Mucosa of rectum (tissue), 2 donors: ENCODE measurements around the gene SSTR5.

Experiments
- H3K27ac ChIP-seq, 2 donors: one replicate each; pipeline ENCODE4 v1.7.0; 2013; ENCODE audit warnings: inconsistent platforms in 2 of 2, low read depth in 2 of 2, low read length in 2 of 2
- H3K27me3 ChIP-seq, 2 donors: one replicate each; pipeline ENCODE4 v1.7.0; 2013; ENCODE audit warnings: low read length in 2 of 2; ENCODE audit not compliant: control insufficient read depth in 2 of 2, insufficient read depth in 2 of 2
- H3K36me3 ChIP-seq, 2 donors: one replicate each; pipeline ENCODE4 v1.7.0; 2013; ENCODE audit warnings: low read length in 2 of 2; ENCODE audit not compliant: control insufficient read depth in 2 of 2, insufficient read depth in 2 of 2
- H3K4me1 ChIP-seq, 2 donors: one replicate each; pipeline ENCODE4 v1.7.0; 2013; ENCODE audit warnings: low read length in 2 of 2, mild to moderate bottlenecking in 1 of 2; ENCODE audit not compliant: control insufficient read depth in 2 of 2, insufficient read depth in 2 of 2
- H3K4me3 ChIP-seq, 2 donors: one replicate each; pipeline ENCODE4 v1.7.0; 2013; ENCODE audit warnings: low read length in 2 of 2
- H3K9ac ChIP-seq, 2 donors: one replicate each; pipeline ENCODE4 v1.7.0; 2013; ENCODE audit warnings: low read length in 2 of 2, low read depth in 1 of 2, mild to moderate bottlenecking in 1 of 2
- H3K9me3 ChIP-seq, 2 donors: one replicate each; pipeline ENCODE4 v1.7.0; 2013; ENCODE audit warnings: low read length in 2 of 2; ENCODE audit not compliant: control insufficient read depth in 2 of 2
- donor health status: healthy.
- donor health status: Normal muscosa, but diverticular disease.

SSTR5 gene

DNA sequence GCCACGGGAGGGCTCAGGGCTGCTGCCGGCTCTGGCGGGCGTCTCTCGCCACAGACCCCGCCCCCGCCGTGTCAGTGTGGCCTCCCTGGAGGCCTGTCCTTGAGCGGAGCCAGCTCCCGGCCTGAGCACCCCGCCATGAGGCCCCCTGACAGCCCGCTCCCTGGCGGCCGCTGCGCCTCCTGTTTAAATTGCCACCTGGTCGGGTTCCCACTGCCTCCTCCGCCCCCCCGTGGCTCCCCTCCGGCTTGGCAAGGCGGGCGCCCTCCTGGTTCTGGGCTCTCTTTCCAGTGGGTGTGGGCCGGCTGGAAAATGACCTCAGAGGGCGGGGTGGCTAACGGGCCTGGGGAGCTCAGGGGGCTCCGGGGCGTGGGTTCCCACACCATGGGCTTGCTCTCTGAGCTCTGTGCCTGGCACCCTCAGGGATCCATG, 42.1 kb upstream of the SSTR5 start:
- no peaks in the 10 kb centered on the region for H3K4me1 ChIP-seq
- no peaks in the 10 kb centered on the region for H3K27me3 ChIP-seq

DNA sequence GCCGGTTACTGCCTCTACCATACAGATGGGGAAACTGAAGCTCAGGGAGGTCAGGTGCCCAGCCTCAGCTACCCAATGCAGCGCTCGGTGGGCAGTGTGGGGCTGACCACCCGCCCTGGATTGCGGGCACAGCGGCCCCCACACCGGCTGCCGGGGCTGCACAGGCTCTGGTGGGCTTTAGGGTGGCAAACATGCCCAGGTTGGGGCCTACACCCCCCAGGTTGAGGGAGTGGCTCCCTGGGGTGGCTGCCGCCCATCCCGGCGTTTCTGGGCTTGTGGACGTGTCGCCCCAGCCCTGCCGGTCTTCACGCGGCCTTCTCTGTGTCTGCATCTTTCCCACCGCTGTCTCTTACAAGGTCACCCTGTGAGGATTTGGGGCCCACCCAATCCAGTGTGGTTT, 40.9 kb upstream of the SSTR5 start:
- Histone ChIP-seq H3K9ac (no peak overlapping the region), H3K4me3 (no peak overlapping the region), H3K9me3 (no peaks in the 10 kb centered on the region), H3K27me3 (no peaks in the 10 kb centered on the region), H3K27ac (no peak overlapping the region), H3K36me3 (no peaks in the 10 kb centered on the region), H3K4me1 (no peaks in the 10 kb centered on the region)

More for the DNA sequence above, 42.1 kb upstream of the SSTR5 start:
- Histone ChIP-seq H3K9me3 (no peaks in the 10 kb centered on the region), H3K9ac (no peak overlapping the region), H3K27ac (no peak overlapping the region), H3K36me3 (no peaks in the 10 kb centered on the region), H3K4me3 (no peak overlapping the region)

- H3K9ac ChIP-seq = no peak overlapping the region
- H3K36me3 ChIP-seq = no peaks in the 10 kb centered on the region
- no peak overlapping the region for H3K27ac ChIP-seq
- H3K4me3 ChIP-seq = no peak overlapping the region
- no peaks in the 10 kb centered on the region for H3K9me3 ChIP-seq
- no peaks in the 10 kb centered on the region for H3K4me1 ChIP-seq
- H3K27me3 ChIP-seq = peaks cover 0 to 2% of the 10 kb centered on the region in 2 donors
Observed at GRCh38 chr16:1032607-1033006, 39.9 kb upstream of the SSTR5 start.

- no peak overlapping the region for H3K9ac ChIP-seq
- H3K27me3 ChIP-seq = peaks cover 0 to 2% of the 10 kb centered on the region in 2 donors
- H3K27ac ChIP-seq = no peak overlapping the region
- no peak overlapping the region for H3K4me3 ChIP-seq
- H3K9me3 ChIP-seq = no peaks in the 10 kb centered on the region
- no peaks in the 10 kb centered on the region for H3K4me1 ChIP-seq
- H3K36me3 ChIP-seq = no peaks in the 10 kb centered on the region
Observed at GRCh38 chr16:1033128-1033679, 39.3 kb upstream of the SSTR5 start.

- Histone ChIP-seq H3K9me3 (no peaks in the 10 kb centered on the region), H3K36me3 (no peaks in the 10 kb centered on the region), H3K27ac (no peak overlapping the region), H3K4me1 (no peaks in the 10 kb centered on the region), H3K27me3 (peaks cover 0 to 2% of the 10 kb centered on the region in 2 donors), H3K4me3 (no peak overlapping the region), H3K9ac (no peak overlapping the region)
Observed at GRCh38 chr16:1034230-1035065, 38.1 kb upstream of the SSTR5 start.

DNA sequence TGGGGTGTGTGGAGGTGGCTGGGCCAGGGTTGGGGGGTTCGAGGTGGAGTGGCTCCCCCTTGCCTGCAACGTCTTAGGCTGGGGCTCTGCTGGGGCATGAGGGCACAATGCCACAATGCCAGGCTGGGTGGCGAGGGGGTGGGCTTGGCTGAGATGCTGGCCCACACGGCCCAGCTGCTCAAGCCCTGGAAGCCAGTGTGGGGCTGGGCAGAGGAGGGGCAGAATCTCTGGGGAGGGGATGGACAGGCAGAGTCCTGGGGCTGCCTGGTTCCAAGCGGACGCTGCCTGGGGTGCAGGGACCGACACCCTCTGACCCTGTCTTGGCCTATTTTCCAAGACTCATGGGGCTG, 37.5 kb upstream of the SSTR5 start:
- Histone ChIP-seq H3K27ac (no peak overlapping the region), H3K4me1 (no peaks in the 10 kb centered on the region), H3K9ac (no peak overlapping the region), H3K9me3 (no peaks in the 10 kb centered on the region), H3K36me3 (no peaks in the 10 kb centered on the region), H3K4me3 (no peak overlapping the region), H3K27me3 (peaks cover 0 to 2% of the 10 kb centered on the region in 2 donors)

DNA sequence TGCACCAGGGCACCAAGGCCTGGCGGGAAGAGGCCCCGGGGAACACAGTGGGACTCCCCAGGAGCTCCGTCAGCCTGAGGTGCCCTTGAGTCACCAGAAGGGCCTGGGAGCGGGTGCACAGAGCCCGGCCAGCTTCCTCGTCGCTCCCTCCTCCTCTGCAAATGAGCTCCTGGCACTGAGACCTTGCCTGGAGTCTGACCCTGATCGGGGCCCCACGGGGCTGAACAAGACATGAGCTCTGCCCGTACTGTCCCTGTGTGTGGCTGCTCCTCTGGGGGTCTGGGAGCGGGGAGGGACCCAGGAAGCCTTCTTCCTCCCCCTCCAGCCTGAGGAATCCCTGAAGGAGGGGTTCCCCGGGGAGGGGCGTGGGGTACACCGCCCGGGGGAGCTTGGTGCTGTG, 36.4 kb upstream of the SSTR5 start:
- Histone ChIP-seq H3K27ac (no peak overlapping the region), H3K27me3 (peaks cover 0 to 2% of the 10 kb centered on the region in 2 donors), H3K9me3 (no peaks in the 10 kb centered on the region), H3K36me3 (no peaks in the 10 kb centered on the region), H3K4me3 (no peak overlapping the region), H3K4me1 (no peaks in the 10 kb centered on the region), H3K9ac (no peak overlapping the region)

- H3K36me3 ChIP-seq = no peaks in the 10 kb centered on the region
- no peak overlapping the region for H3K27ac ChIP-seq
- no peak overlapping the region for H3K9ac ChIP-seq
- H3K27me3 ChIP-seq = peaks cover 0 to 2% of the 10 kb centered on the region in 2 donors
- H3K9me3 ChIP-seq = no peaks in the 10 kb centered on the region
- H3K4me3 ChIP-seq = no peak overlapping the region
- H3K4me1 ChIP-seq = no peaks in the 10 kb centered on the region
Observed at GRCh38 chr16:1036726-1037393, 35.7 kb upstream of the SSTR5 start.

DNA sequence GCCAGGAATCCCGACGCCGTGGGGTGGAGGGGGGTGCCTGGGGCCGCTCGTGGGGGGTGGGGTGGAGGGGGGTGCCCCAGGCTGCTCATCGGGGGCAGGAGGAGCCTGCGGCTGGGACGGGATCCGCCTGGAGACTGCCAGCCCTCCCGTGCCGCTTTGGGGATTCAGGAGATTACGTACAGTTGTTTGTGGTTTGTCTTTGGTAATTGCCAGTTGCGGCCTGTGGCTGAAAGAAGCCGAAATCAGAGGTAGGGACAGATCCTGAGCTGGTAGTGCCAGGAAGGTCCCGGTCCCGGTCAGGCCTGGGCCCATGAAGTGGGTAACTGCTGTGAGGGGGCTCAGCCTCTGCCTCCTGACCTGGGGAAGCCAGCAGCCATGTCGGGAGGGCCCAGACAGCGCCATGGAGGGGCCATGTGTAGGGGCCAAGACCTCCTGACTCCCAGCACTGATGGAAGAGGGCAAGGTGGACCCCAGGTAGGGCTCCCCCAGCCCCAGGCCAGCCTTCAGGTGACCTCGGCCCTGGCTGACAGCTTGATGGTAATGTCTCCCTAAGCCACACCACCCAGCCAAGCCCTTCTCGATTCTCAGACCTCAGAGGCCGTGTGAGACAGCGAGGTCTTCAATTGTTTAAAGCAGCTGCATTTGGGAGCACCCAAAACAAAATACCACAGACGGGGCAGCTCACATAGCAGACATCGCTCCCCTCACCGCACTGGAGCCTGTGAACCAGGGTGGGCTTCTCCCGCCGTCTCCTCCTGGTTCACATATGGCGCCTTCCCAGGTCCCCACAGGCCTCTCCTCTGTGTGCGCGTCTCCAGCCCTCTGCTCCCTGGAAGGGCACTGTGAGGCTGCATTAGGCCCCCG, 34.9 kb upstream of the SSTR5 start:
- H3K9ac ChIP-seq = no peak overlapping the region
- H3K4me1 ChIP-seq = no peaks in the 10 kb centered on the region
- H3K36me3 ChIP-seq = no peaks in the 10 kb centered on the region
- H3K27me3 ChIP-seq = peaks cover 0 to 2% of the 10 kb centered on the region in 2 donors
- H3K27ac ChIP-seq = no peak overlapping the region
- no peaks in the 10 kb centered on the region for H3K9me3 ChIP-seq
- H3K4me3 ChIP-seq = no peak overlapping the region
